Measurements from ENCODE around the gene TSC22D3.
"Not testable (repeated sequence)": the region's sequence is repeated elsewhere in the genome, so short reads cannot be mapped to it uniquely, and the experiment has no call there.

The TSC22D3 gene

GRCh38 chrX:107775734-107776511 is at the start of gene TSC22D3:
Gene TSC22D3 (minus strand): TSS chrX:107775787. CDS start chrX:107775419, 368 bp downstream.
- DNase-seq (ENCODE audit: low read depth): peak; percentile 40

DNA sequence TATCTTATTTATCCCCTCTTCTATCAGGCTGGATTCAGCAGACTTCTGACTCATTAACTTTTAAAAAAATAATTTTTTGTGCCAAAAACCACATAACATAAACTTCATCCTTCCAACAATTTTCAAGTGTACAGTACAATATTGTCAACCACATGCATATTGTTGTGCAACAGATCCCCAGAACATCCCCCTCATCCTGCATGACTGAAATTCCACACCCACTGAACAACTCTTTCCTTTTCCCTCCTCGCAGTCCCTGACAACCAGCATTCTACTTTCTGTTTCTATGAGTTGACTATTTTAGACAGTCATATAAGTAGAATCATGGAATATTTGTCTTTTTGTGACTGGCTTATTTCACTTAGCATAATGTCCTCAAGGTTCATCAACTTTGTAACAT is 47.9 kb upstream of the TSC22D3 start:
- DNase-seq (ENCODE audit: low read depth): no peak

GRCh38 chrX:107823042-107823441 is 47.5 kb upstream of the TSC22D3 start:
- no peak for DNase-seq (ENCODE audit: low read depth)

GRCh38 chrX:107818900-107819521 is 43.4 kb upstream of the TSC22D3 start:
- DNase-seq (ENCODE audit: low read depth): no peak

DNA sequence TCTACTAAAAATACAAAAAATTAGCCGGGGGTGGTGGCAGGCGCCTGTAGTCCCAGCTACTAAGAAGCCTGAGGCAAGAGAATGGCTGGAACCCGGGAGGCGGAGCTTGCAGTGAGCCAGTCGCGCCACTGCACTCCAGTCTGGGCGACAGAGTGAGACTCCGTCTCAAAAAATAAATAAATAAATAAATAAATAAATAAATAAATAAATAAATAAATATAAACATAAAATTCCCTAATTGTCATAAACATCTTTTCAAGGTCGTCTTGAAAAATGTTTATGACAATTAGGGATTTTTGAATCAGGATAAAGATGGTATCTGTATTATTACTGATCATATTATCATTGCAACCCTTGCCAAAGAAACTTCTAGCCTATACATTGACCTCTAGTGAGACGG is 34.5 kb upstream of the TSC22D3 start:
- not testable (repeated sequence) for DNase-seq (ENCODE audit: low read depth)

DNA sequence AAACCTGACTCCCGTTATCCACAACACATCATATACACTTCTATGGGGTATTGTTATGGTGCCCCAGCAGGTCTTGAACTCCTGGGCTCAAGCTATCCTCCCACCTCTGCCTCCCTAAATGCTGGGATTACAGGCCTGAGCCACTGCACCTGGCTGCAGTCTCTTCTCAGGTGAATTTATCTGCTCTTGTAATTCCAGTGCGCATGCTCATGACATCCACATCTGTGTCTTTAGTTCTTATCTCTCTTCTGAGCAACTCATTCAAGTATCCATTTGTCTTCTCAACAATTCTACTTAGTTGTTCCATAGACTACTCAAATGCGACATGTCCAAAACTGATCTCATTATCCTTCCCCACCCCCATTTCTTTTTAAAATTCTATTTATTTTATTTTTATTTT is 29.6 kb upstream of the TSC22D3 start:
- no peak for DNase-seq (ENCODE audit: low read depth)

DNA sequence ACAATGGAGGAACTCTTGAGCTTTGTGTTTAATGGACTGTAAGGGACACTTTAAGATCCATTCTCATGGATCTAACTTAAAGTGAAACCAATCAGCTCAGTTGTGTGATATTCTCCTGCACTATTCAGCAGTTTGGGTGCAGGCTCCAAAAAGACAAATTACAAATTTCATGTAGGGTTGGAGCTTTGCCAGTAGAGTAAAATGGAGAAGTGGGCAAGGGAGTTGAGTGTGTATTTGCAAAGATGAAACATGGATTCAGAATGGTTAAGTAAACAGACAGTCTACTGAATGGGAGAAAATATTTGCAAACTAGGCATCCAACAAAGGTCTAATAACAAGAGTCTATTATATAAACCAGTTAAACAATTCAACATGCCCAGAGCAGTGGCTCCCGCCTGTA is 28.8 kb upstream of the TSC22D3 start:
- no peak for DNase-seq (ENCODE audit: low read depth)

DNA sequence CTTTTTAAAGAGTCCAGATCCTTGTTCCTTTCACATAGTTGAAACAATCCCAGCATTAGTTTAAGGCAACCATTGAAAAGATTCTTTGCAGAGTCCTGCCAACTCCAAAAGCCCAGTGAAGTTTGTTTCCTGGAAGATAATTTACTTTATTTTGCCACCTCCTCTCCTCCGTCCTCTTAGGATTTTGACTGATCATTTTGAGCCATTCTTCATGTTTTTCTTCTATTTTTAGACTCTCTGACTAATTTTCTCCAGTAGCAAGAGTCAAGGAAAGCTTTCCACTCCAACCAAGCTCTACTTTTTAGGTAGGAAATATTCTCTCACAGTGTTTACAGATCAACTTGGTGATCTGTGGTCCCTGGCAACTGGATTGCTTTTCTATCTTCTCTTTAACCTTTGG is 12.2 kb upstream of the TSC22D3 start:
- no peak for DNase-seq (ENCODE audit: low read depth)

GRCh38 chrX:107780525-107780924 is 4.9 kb upstream of the TSC22D3 start:
- no peak for DNase-seq (ENCODE audit: low read depth)

- DNase-seq (ENCODE audit: low read depth): no peak
Measured at GRCh38 chrX:107777536-107777832, 1.9 kb upstream of the TSC22D3 start, which contains the start of gene NCBP2L. Gene NCBP2L (plus strand): TSS chrX:107777733. CDS start chrX:107794221, 16,488 bp downstream.

DNA sequence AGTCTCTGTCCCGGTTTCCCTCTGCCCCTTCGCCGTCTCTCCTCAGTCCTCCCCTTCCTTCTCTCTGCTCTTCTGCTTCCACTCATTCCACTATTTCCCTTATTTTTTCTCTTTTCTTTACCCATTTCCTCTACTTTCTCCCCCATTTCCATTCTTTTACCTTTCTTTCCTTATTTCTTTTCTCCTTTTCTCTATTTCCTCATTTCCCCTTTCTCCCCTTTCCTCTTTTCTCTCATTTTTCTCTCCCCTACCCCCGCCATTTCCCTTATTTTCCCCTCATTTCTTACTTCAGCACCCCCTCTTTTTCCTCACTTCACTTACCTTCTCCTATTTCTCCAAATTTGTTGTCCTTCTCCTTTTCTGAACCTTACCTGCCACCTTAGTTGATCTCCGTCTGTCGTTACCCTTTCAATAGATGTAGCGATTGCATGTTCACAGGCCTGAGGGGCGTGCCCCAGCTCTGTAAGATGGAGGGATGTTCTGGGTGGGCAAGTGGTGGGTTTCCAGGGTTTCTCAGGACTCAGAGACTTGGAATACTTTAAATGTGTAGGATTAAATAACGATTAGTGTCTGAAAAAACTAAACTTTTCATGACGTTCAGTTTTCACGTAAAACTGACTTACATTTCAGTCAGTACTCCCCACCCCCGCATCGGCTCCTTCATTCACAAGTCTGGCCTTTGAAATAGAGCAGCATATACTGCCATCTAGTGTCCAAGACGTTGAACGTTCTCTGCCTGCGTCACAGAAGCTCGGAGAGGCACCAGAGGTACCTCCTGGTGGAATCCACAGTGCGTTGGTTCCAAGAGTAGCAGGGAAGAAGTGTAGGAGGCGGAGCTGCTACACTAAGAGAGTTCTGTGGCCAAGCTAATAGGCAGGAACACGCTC is 1.3 kb upstream of the TSC22D3 start:
- peak; percentile 65 for DNase-seq (ENCODE audit: low read depth)

DNA sequence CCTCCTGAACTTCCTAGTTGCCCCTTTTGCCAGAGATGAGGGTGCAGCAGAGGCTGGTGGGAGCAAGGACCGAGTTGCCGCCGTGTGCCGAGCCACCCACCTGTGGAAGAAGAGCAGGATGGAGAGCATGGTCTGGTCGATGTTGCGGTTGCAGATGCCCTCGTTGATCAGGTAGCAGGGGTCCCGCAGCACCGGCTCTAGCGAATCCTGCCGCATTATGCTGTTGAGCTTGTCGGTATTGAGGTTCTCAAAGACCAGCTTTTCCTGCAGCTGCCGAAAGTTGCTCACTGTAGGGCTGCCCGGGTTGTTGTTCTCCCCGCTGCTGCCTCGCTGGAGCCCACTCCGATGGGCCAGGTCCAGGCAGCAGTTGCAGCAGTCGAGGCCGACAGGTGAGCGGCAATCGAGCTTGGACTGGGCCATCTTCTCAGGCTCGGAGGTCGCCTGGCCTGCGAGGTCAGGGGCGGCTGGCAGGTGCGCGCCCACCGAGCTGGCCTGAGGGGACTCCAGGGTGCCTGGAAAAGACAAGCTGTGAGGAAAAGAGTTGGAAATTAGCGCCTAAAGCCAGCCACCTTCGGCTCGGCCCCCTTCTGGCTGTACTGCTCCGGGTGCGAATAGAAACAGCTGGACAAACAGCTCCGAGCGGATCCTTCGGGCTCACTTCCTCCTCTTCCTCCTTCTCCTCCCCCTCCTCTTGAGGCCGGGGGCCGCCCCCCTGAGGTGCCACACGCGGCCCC is 420 bp downstream of the TSC22D3 start:
- DNase-seq (ENCODE audit: low read depth): no peak

- no peak for DNase-seq (ENCODE audit: low read depth)
Measured at GRCh38 chrX:107773906-107774435, 1.6 kb downstream of the TSC22D3 start.

DNA sequence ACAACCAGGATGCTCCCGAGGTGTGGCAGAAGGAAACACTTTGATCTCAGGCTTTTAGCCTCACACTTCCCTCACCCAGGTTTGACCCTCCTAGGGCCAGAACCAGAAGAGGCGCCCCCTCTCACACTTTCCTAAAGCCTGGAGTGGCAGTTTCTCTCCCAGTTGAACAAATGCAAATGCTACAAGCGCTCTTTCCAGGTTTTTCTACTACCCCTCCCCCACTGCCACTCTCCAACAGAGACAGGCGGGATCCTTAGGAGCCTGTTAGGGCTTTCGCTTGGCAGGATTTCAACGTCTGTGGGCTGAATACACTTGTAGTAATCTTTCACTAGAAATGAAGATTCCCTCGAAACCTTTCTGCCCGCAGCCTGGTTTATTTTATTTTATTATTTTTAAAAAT is 2.4 kb downstream of the TSC22D3 start:
- DNase-seq (ENCODE audit: low read depth): no peak

DNA sequence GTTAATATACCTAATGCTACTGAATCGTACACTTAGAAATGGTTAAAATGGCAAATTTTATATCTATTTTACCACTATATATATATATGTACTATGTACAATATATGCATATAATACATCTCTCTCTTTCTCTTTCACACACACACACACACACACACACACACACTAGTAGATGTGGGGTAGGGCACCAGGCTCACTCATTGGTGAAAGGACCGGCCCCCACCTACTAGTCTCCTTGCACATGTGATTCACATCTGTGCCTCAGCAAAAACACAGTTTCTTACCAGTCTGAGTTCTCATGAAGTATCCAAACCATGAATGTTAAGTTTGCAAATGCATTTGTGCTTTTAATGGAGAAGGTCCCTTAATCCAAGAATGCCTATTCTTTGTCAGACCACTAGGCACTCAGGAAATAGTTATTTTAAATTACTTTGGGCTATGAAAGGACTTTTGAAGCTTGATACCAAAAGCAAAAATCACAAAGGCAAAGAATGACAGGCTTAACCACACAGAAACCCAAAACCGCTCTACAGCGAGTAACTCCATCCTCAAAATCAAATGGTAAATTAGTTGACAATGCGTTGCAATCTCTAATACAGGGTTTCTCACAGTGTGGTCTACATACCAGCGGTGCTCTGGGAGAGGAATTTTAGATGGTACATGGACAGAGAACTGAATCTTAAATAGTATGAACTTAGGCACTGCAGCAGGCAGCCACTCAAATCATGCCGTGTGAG is 5.8 kb downstream of the TSC22D3 start:
- DNase-seq (ENCODE audit: low read depth): no peak

DNA sequence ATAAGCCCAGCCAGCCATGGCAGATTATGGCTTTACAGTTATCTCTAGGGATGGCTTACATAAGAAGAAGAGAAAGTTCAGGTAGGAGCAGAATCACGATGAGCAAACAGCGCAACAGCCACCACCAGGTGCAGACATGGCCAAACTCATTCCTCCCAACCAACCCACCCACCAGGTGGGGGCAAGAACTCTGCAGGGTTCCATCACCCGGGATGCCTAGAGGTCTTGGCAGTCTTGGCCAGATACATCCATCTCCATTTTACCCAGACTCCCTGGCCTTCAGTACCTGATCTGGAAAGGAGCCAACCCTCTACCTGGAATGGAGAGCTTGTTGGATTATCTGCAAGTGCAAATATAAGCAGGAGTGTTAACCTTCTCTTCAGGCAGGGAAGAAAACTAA is 7.5 kb downstream of the TSC22D3 start:
- no peak for DNase-seq (ENCODE audit: low read depth)

DNA sequence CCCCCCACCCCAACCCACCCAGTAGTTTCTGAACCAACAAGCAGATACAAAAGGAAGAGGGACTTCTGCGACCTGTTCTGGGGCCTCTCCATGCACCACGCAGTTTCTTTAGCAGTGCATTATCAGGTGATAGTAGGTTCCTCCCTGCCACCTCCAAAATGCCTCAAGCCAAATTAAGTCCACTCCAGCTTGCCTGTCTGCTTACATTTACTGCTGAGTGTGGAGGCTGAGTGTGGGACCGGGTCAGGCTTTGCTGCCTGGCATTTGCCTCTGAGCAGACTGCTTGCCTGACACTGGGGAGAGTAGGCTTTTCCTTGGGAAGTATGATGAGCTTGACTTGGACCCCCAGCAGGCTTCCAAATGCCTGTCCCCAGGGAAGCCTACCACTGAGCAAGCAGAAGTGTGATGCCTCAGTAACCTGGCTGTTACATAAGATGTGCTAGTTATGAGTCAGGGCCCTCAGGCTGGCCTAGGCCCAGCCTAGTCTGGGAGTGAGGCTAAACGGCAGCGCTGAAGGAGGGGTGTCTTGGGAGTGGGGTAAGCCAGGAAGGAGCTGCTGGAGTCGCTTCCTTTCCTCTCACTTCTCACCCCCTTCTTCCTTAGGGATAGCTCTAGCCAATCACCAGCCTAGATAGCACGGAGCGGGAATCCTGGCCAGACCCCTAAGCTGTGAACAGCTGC is 9.0 kb downstream of the TSC22D3 start:
- DNase-seq (ENCODE audit: low read depth): no peak

DNA sequence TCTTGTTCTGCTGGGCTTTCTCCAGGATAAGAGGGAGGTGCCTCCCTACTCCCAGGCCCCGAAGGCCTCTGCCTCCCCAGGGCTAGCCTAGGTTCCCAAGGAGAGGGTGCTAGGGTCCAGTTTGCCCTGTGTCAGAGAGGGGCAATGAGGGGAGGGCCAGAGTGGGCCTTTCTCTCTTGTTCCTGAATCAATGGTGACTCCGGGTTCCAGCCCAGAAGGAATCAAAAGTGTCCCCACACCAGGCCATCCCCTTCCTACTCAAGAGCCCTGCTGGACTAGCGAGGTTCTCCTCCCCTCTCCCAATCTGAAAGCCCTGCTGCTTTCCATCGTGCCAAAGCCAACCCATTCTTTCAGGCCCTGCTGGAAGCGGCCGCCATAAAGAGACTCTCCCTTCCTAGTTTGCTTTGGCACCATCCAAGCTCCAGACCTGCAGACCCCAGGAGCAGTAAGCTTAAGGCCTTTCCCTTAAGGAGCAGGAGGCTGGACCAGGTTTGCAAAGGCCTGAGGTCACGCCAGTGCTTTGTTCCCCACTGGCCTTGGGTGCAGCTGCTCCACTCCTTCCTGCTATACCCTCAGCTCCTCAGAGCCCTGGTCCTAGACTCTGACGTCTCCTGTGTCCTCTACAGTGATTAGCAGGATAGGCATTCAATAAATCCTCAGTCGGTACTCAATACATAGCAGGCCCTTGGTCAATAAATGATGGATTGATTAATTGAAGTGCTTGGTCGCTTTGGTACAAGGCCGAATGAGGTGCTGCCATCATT is 10.6 kb downstream of the TSC22D3 start:
- DNase-seq (ENCODE audit: low read depth): no peak

GRCh38 chrX:107763647-107764046 is 11.9 kb downstream of the TSC22D3 start:
- DNase-seq (ENCODE audit: low read depth): no peak
